ENCODE results near the gene NSUN4.

NSUN4 gene

GRCh38 chr1:46408356-46409062 lies 67.9 kb downstream of the NSUN4 start:
- DNase-seq, result no peak

GRCh38 chr1:46409063-46409372 lies 68.4 kb downstream of the NSUN4 start:
- no peak for DNase-seq

GRCh38 chr1:46410156-46411009 lies 69.8 kb downstream of the NSUN4 start:
- no peak for DNase-seq

- no peak for DNase-seq
Observed at GRCh38 chr1:46411010-46411405, 70.4 kb downstream of the NSUN4 start.
